ENCODE results near the gene TUBGCP4. TPM values are rescaled to one million over a fixed set of nuclear protein-coding genes. Genes with fewer than 3 reads are reported as not detected.
"Not testable (repeated sequence)": the region's sequence is repeated elsewhere in the genome, so short reads cannot be mapped to it uniquely, and the experiment has no call there.

The TUBGCP4 gene
- total RNA-seq, 2 donors from 2014 or later: 32.3 to 41.3 TPM

DNA sequence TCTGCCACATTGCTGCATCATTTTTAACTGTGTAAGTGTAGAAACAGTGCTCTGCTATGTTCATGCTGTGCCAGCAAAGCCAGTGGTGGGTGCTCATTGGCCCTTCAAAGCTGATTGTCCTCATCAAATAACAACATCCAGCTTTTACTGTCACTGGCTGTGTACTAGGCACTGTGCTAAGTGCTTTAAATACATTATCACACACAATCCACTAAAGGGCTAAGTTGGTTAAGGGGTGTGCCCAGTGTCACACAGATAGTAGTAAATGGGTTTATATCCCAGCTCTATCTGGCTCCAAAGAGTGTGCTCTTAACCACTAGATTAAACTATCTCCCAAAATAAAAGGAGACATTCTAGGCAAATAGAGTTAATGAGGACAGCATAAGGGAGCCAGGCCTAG, 7.7 kb downstream of the TUBGCP4 start:
- Mint-ChIP-seq H3K36me3 (ENCODE audit: low read depth) (peaks cover 79% of the 10 kb centered on the region), H3K4me1 (peaks cover 7% of the 10 kb centered on the region), H3K27ac (no peak overlapping the region), H3K27me3 (no peaks in the 10 kb centered on the region), H3K9me3 (no peaks in the 10 kb centered on the region), H3K4me3 (no peak overlapping the region)
- no peak for ATAC-seq (replicated peaks)

- Mint-ChIP-seq H3K9me3 (no peaks in the 10 kb centered on the region), H3K4me3 (no peak overlapping the region), H3K36me3 (ENCODE audit: low read depth) (peaks cover 96% of the 10 kb centered on the region), H3K27ac (no peak overlapping the region), H3K27me3 (no peaks in the 10 kb centered on the region), H3K4me1 (no peaks in the 10 kb centered on the region)
- no peak for ATAC-seq (replicated peaks)
These were observed 11.4 kb downstream of the TUBGCP4 start for GRCh38 chr15:43382310-43382709.

- no peaks in the 10 kb centered on the region for H3K9me3 Mint-ChIP-seq
- no peak overlapping the region for H3K4me3 Mint-ChIP-seq
- no peak for ATAC-seq (replicated peaks)
- H3K4me1 Mint-ChIP-seq: no peaks in the 10 kb centered on the region
- no peak overlapping the region for H3K27ac Mint-ChIP-seq
- peaks cover 96% of the 10 kb centered on the region for H3K36me3 Mint-ChIP-seq (ENCODE audit: low read depth)
- H3K27me3 Mint-ChIP-seq: no peaks in the 10 kb centered on the region
These were observed 12.2 kb downstream of the TUBGCP4 start for GRCh38 chr15:43383070-43383469.

DNA sequence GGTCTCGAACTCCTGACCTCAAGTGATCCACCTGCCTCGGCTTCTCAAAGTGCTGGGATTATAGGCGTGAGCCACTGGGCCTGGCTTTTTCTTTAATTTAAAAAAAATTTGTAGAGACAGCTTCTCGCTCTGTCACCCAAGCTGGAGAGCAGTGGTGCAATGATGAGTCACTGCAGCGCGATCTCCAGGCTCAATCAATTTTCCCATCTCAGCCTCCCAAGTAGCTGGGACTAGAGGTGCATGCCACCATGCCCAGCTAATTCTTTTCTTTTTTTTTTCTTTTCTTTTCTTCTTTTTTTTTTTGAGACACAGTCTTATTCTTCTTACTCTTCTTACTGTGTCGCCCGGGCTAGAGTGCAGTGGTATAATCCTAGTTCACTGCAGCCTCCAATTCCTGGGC, 19.8 kb downstream of the TUBGCP4 start:
- Mint-ChIP-seq H3K4me3 (no peak overlapping the region), H3K36me3 (ENCODE audit: low read depth) (peaks cover 90% of the 10 kb centered on the region), H3K27me3 (no peaks in the 10 kb centered on the region), H3K27ac (no peak overlapping the region), H3K4me1 (peaks cover 5% of the 10 kb centered on the region), H3K9me3 (no peaks in the 10 kb centered on the region)
- no peak for ATAC-seq (replicated peaks)

- ATAC-seq (replicated peaks); H3K4me3 Mint-ChIP-seq; H3K4me1 Mint-ChIP-seq; H3K27me3 Mint-ChIP-seq; H3K27ac Mint-ChIP-seq; H3K9me3 Mint-ChIP-seq: not testable (repeated sequence)
- peaks cover 90% of the 10 kb centered on the region for H3K36me3 Mint-ChIP-seq (ENCODE audit: low read depth)
These were observed 22.7 kb downstream of the TUBGCP4 start for GRCh38 chr15:43393592-43393991.

DNA sequence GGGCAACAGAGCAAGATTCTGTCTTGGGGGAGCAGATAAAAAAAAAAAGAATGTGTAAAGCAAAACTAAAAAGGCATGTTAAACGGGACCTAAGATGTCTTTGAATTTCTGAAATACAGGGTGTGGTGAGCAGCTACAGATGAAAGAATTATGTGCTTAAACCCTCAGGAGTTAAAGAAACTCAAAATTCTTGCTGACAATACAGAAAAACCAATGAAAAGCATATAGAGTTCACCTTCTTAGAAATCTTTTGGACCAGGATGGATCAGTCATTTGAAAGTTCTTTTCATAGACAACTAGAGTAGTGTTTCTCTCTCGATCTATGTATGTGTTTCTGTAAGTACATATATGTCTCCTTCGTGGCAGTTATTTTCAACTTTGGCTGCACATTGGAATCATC, 31.4 kb downstream of the TUBGCP4 start:
- Mint-ChIP-seq H3K4me1 (peaks cover 5% of the 10 kb centered on the region), H3K27me3 (no peaks in the 10 kb centered on the region), H3K9me3 (no peaks in the 10 kb centered on the region), H3K27ac (peak overlapping the region; percentile 58), H3K36me3 (ENCODE audit: low read depth) (peaks cover 99% of the 10 kb centered on the region), H3K4me3 (no peak overlapping the region)
- ATAC-seq (replicated peaks): no peak

GRCh38 chr15:43403616-43404015, 32.7 kb downstream of the TUBGCP4 start:
- H3K27me3 Mint-ChIP-seq: no peaks in the 10 kb centered on the region
- peak overlapping the region; percentile 58 for H3K27ac Mint-ChIP-seq
- no peaks in the 10 kb centered on the region for H3K9me3 Mint-ChIP-seq
- H3K36me3 Mint-ChIP-seq (ENCODE audit: low read depth): peaks cover 99% of the 10 kb centered on the region
- no peak for ATAC-seq (replicated peaks)
- no peak overlapping the region for H3K4me3 Mint-ChIP-seq
- H3K4me1 Mint-ChIP-seq: peaks cover 5% of the 10 kb centered on the region

DNA sequence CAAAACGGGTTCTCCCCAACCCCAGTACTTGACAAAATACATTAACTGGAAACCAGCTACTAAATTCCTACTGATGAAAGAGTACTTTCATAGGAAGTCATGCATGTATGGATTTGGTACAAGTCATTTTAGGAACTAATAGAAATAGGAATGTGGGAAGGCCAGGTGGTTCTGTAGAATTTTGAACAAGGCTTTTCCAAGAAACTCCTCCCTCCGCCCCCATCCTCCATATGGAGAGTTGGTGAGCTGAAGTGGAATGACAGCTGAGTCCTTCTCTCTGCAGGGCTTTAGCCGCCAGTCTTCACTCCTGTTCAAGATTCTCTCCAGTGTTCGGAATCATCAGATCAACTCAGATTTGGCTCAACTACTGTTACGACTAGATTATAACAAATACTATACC, 33.2 kb downstream of the TUBGCP4 start:
- peaks cover 99% of the 10 kb centered on the region for H3K36me3 Mint-ChIP-seq (ENCODE audit: low read depth)
- H3K4me3 Mint-ChIP-seq: no peak overlapping the region
- no peaks in the 10 kb centered on the region for H3K27me3 Mint-ChIP-seq
- H3K9me3 Mint-ChIP-seq: no peaks in the 10 kb centered on the region
- no peak for ATAC-seq (replicated peaks)
- H3K27ac Mint-ChIP-seq: peak overlapping the region; percentile 58
- H3K4me1 Mint-ChIP-seq: peaks cover 5% of the 10 kb centered on the region

GRCh38 chr15:43406189-43406588, 35.3 kb downstream of the TUBGCP4 start:
- H3K27ac Mint-ChIP-seq: no peak overlapping the region
- peaks cover 99% of the 10 kb centered on the region for H3K36me3 Mint-ChIP-seq (ENCODE audit: low read depth)
- H3K9me3 Mint-ChIP-seq: no peaks in the 10 kb centered on the region
- no peak overlapping the region for H3K4me3 Mint-ChIP-seq
- no peaks in the 10 kb centered on the region for H3K27me3 Mint-ChIP-seq
- ATAC-seq (replicated peaks): no peak
- H3K4me1 Mint-ChIP-seq: peaks cover 5% of the 10 kb centered on the region

- no peak overlapping the region for H3K27ac Mint-ChIP-seq
- H3K4me3 Mint-ChIP-seq: no peak overlapping the region
- ATAC-seq (replicated peaks): no peak
- H3K4me1 Mint-ChIP-seq: peaks cover 5% of the 10 kb centered on the region
- H3K27me3 Mint-ChIP-seq: no peaks in the 10 kb centered on the region
- H3K36me3 Mint-ChIP-seq (ENCODE audit: low read depth): peaks cover 99% of the 10 kb centered on the region
- no peaks in the 10 kb centered on the region for H3K9me3 Mint-ChIP-seq
These were observed 35.9 kb downstream of the TUBGCP4 start for GRCh38 chr15:43406808-43407207.

GRCh38 chr15:43408789-43409188, 37.9 kb downstream of the TUBGCP4 start:
- no peak for ATAC-seq (replicated peaks)
- H3K9me3 Mint-ChIP-seq: no peaks in the 10 kb centered on the region
- no peak overlapping the region for H3K4me3 Mint-ChIP-seq
- no peaks in the 10 kb centered on the region for H3K27me3 Mint-ChIP-seq
- peak overlapping the region; percentile 31 for H3K27ac Mint-ChIP-seq
- H3K36me3 Mint-ChIP-seq (ENCODE audit: low read depth): peaks cover 99% of the 10 kb centered on the region
- peaks cover 4% of the 10 kb centered on the region for H3K4me1 Mint-ChIP-seq

DNA sequence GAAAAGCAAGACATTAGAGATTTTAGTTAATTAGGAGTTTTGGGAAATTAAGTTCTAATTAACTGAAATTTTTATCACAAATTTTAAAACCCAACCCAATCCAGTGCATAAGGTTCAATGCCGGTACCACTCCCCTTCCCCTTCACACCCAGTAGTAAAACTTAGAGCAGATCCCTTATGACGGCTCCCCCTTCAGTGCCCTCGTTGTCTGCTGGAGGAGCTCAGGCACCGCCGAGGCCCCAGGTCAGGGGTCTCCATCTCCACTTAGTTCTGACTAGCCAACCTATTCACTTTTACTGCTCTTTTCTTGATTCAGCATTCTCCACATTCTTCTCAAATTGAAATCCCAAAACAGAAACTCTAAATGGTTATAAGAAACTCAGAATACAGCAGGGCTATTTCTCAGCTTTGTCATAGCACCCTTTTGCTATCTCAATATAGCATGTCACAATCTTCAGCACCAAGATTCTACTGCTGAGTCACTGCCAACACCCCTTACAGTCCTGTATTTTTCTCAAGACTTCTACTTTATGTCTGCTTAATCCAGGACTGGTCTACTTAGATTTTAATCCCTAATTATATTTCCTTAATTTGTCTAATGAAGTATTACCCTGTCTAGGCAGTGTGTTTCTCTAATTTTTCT, 39.8 kb downstream of the TUBGCP4 start:
- ATAC-seq (replicated peaks): no peak
- Mint-ChIP-seq H3K4me1 (no peaks in the 10 kb centered on the region), H3K36me3 (ENCODE audit: low read depth) (peaks cover 99% of the 10 kb centered on the region), H3K27me3 (no peaks in the 10 kb centered on the region), H3K4me3 (no peak overlapping the region), H3K9me3 (no peaks in the 10 kb centered on the region), H3K27ac (peak overlapping the region; percentile 24)

- no peak overlapping the region for H3K4me3 Mint-ChIP-seq
- H3K27me3 Mint-ChIP-seq: no peaks in the 10 kb centered on the region
- ATAC-seq (replicated peaks): no peak
- H3K4me1 Mint-ChIP-seq: no peaks in the 10 kb centered on the region
- H3K36me3 Mint-ChIP-seq (ENCODE audit: low read depth): peaks cover 94% of the 10 kb centered on the region
- no peaks in the 10 kb centered on the region for H3K9me3 Mint-ChIP-seq
- H3K27ac Mint-ChIP-seq: peak overlapping the region; percentile 1
These were observed 41.2 kb downstream of the TUBGCP4 start for GRCh38 chr15:43412096-43412495.

GRCh38 chr15:43414196-43414595, 43.3 kb downstream of the TUBGCP4 start:
- H3K27ac Mint-ChIP-seq: no peak overlapping the region
- ATAC-seq (replicated peaks): no peak
- H3K4me3 Mint-ChIP-seq: no peak overlapping the region
- peaks cover 88% of the 10 kb centered on the region for H3K36me3 Mint-ChIP-seq (ENCODE audit: low read depth)
- H3K27me3 Mint-ChIP-seq: no peaks in the 10 kb centered on the region
- no peaks in the 10 kb centered on the region for H3K4me1 Mint-ChIP-seq
- H3K9me3 Mint-ChIP-seq: no peaks in the 10 kb centered on the region

- ATAC-seq (replicated peaks): no peak
- Mint-ChIP-seq H3K27ac (no peak overlapping the region), H3K4me3 (no peak overlapping the region), H3K9me3 (no peaks in the 10 kb centered on the region), H3K36me3 (ENCODE audit: low read depth) (peaks cover 89% of the 10 kb centered on the region), H3K4me1 (peaks cover 5% of the 10 kb centered on the region), H3K27me3 (no peaks in the 10 kb centered on the region)
These were observed 49.5 kb downstream of the TUBGCP4 start for GRCh38 chr15:43420435-43420834.

- no peaks in the 10 kb centered on the region for H3K9me3 Mint-ChIP-seq
- peaks cover 5% of the 10 kb centered on the region for H3K4me1 Mint-ChIP-seq
- no peak overlapping the region for H3K4me3 Mint-ChIP-seq
- H3K27ac Mint-ChIP-seq: no peak overlapping the region
- ATAC-seq (replicated peaks): no peak
- peaks cover 87% of the 10 kb centered on the region for H3K36me3 Mint-ChIP-seq (ENCODE audit: low read depth)
- no peaks in the 10 kb centered on the region for H3K27me3 Mint-ChIP-seq
These were observed 50.0 kb downstream of the TUBGCP4 start for GRCh38 chr15:43420876-43421275.
